Ectodermal cell (in vitro differentiated cells): ENCODE results near the gene NKD2. TPM values are rescaled to one million over a fixed set of nuclear protein-coding genes. Genes with fewer than 3 reads are reported as not detected.
A peak's percentile ranks its signal among the peaks of the same experiment; 100 is the strongest.

ENCODE experiments used
- H3K27ac ChIP-seq: 2 replicates; pipeline ENCODE4 v1.7.0; 2013; ENCODE audit warnings: mild to moderate bottlenecking, low read depth, low read length; ENCODE audit not compliant: insufficient read depth, poor library complexity, severe bottlenecking
- H3K27me3 ChIP-seq: 2 replicates; pipeline ENCODE4 v1.7.0; 2013; ENCODE audit warnings: mild to moderate bottlenecking, low read length; ENCODE audit not compliant: insufficient read depth, control insufficient read depth, poor library complexity, severe bottlenecking
- H3K36me3 ChIP-seq: one replicate; pipeline ENCODE4 v1.7.0; 2013; ENCODE audit warnings: low read length; ENCODE audit not compliant: control insufficient read depth, insufficient read depth
- H3K4me1 ChIP-seq: one replicate; pipeline ENCODE4 v1.7.0; 2013; ENCODE audit warnings: low read length; ENCODE audit not compliant: control insufficient read depth, insufficient read depth
- H3K4me3 ChIP-seq: 2 replicates; pipeline ENCODE4 v1.7.0; 2013; ENCODE audit warnings: low read depth, low read length, control low read depth; ENCODE audit not compliant: insufficient read depth
- H3K9me3 ChIP-seq: 2 replicates; pipeline ENCODE4 v1.7.0; 2013; ENCODE audit warnings: mild to moderate bottlenecking, low read length, moderate library complexity; ENCODE audit not compliant: control insufficient read depth
- WGBS, 2 experiments: methylation state at CpG; one replicate each; pipeline ENCODE4 v1.1.7; 2013; ENCODE audit warnings: missing lambda C conversion rate in 2 of 2; 5-methylcytosine and 5-hydroxymethylcytosine counted together
- polyA plus RNA-seq, 4 experiments: library from polyadenylated mRNA; stranded (reverse); fragments of 50-300 nt; gene quantifications; one replicate each; pipeline ENCODE4 v1.2.3, GENCODE V29; 2013

Gene NKD2
- polyA plus RNA-seq (2013, experiment 1 of 4): 8.9 TPM
- 4.5 TPM for polyA plus RNA-seq (2013, experiment 2 of 4)
- 6.8 TPM for polyA plus RNA-seq (2013, experiment 3 of 4)
- polyA plus RNA-seq (2013, experiment 4 of 4): 7.4 TPM

- H3K4me3 ChIP-seq: peak within 1 kb of the TSS; percentile 32
- H3K27me3 ChIP-seq: peaks cover 73% of the 10 kb centered on the region
- H3K4me1 ChIP-seq: peaks cover 3% of the 10 kb centered on the region
- H3K27ac ChIP-seq: no peak within 1 kb of the TSS
- WGBS, 2 experiments: 2% methylated on average over 108 of the region's 108 CpGs
- H3K9me3 ChIP-seq: no peaks in the 10 kb centered on the region
- no peaks in the 10 kb centered on the region for H3K36me3 ChIP-seq
Observed at GRCh38 chr5:1008451-1009358, at the start of gene NKD2. NKD2 (plus strand) TSS chr5:1008802; CDS start chr5:1009058, 256 bp downstream.

GRCh38 chr5:959581-960531 lies 48.7 kb upstream of the NKD2 start:
- H3K4me3 ChIP-seq: no peak overlapping the region
- H3K27ac ChIP-seq: no peak overlapping the region
- 93 to 94% methylated on average over 47 of the region's 47 CpGs for WGBS, 2 experiments
- H3K36me3 ChIP-seq: no peaks in the 10 kb centered on the region
- H3K9me3 ChIP-seq: no peaks in the 10 kb centered on the region
- H3K4me1 ChIP-seq: peaks cover 8% of the 10 kb centered on the region
- no peaks in the 10 kb centered on the region for H3K27me3 ChIP-seq

GRCh38 chr5:960551-960950 lies 48.1 kb upstream of the NKD2 start:
- WGBS, 2 experiments: 94 to 95% methylated on average over 7 of the region's 7 CpGs
- Histone ChIP-seq H3K27me3 (no peaks in the 10 kb centered on the region), H3K36me3 (no peaks in the 10 kb centered on the region), H3K27ac (no peak overlapping the region), H3K9me3 (no peaks in the 10 kb centered on the region), H3K4me1 (peaks cover 8% of the 10 kb centered on the region), H3K4me3 (no peak overlapping the region)

GRCh38 chr5:961002-961710 lies 47.4 kb upstream of the NKD2 start:
- Histone ChIP-seq H3K27ac (no peak overlapping the region), H3K36me3 (no peaks in the 10 kb centered on the region), H3K27me3 (no peaks in the 10 kb centered on the region), H3K9me3 (no peaks in the 10 kb centered on the region), H3K4me1 (peaks cover 8% of the 10 kb centered on the region), H3K4me3 (no peak overlapping the region)
- WGBS, 2 experiments: 93 to 94% methylated on average over 27 of the region's 27 CpGs

- peaks cover 5% of the 10 kb centered on the region for H3K4me1 ChIP-seq
- H3K36me3 ChIP-seq: no peaks in the 10 kb centered on the region
- WGBS, 2 experiments: 94% methylated on average over 24 of the region's 24 CpGs
- no peak overlapping the region for H3K4me3 ChIP-seq
- no peaks in the 10 kb centered on the region for H3K27me3 ChIP-seq
- no peaks in the 10 kb centered on the region for H3K9me3 ChIP-seq
- H3K27ac ChIP-seq: no peak overlapping the region
Observed at GRCh38 chr5:961711-962240, 46.8 kb upstream of the NKD2 start.

GRCh38 chr5:962386-962785 lies 46.2 kb upstream of the NKD2 start:
- no peaks in the 10 kb centered on the region for H3K27me3 ChIP-seq
- H3K9me3 ChIP-seq: no peaks in the 10 kb centered on the region
- 95 to 97% methylated on average over 15 of the region's 15 CpGs for WGBS, 2 experiments
- no peaks in the 10 kb centered on the region for H3K4me1 ChIP-seq
- H3K36me3 ChIP-seq: no peaks in the 10 kb centered on the region
- no peak overlapping the region for H3K27ac ChIP-seq
- H3K4me3 ChIP-seq: no peak overlapping the region

- no peak overlapping the region for H3K4me3 ChIP-seq
- H3K36me3 ChIP-seq: no peaks in the 10 kb centered on the region
- no peaks in the 10 kb centered on the region for H3K27me3 ChIP-seq
- H3K4me1 ChIP-seq: no peaks in the 10 kb centered on the region
- H3K27ac ChIP-seq: no peak overlapping the region
- WGBS, 2 experiments: 95% methylated on average over 12 of the region's 12 CpGs
- no peaks in the 10 kb centered on the region for H3K9me3 ChIP-seq
Observed at GRCh38 chr5:962801-963200, 45.8 kb upstream of the NKD2 start.

- Histone ChIP-seq H3K36me3 (no peaks in the 10 kb centered on the region), H3K9me3 (no peaks in the 10 kb centered on the region), H3K4me1 (no peaks in the 10 kb centered on the region), H3K4me3 (no peak overlapping the region), H3K27ac (no peak overlapping the region), H3K27me3 (no peaks in the 10 kb centered on the region)
- 94 to 95% methylated on average over 10 of the region's 10 CpGs for WGBS, 2 experiments
Observed at GRCh38 chr5:963310-963672, 45.3 kb upstream of the NKD2 start.

GRCh38 chr5:963673-964531 lies 44.7 kb upstream of the NKD2 start:
- no peaks in the 10 kb centered on the region for H3K36me3 ChIP-seq
- no peaks in the 10 kb centered on the region for H3K4me1 ChIP-seq
- 91 to 92% methylated on average over 31 of the region's 31 CpGs for WGBS, 2 experiments
- no peak overlapping the region for H3K4me3 ChIP-seq
- H3K27ac ChIP-seq: no peak overlapping the region
- no peaks in the 10 kb centered on the region for H3K9me3 ChIP-seq
- H3K27me3 ChIP-seq: no peaks in the 10 kb centered on the region
